Psoas muscle (tissue), 8 donors: ENCODE measurements around the gene DCC. TPM values are rescaled to one million over a fixed set of nuclear protein-coding genes. Genes with fewer than 3 reads are reported as not detected.

Source experiments
- ATAC-seq, 4 donors: fragments of 200-7000 bp; cut with Tn5 transposase; one replicate each; pipeline ENCODE4 v1.9.1; 2020; ENCODE audit warnings: moderate library complexity in 3 of 4, mild to moderate bottlenecking in 2 of 4
- DNase-seq, 2 donors: peaks; one replicate each; pipeline ENCODE4 v3.0.0-alpha.2; 2020
- H3K27ac ChIP-seq: fragments of 200-600 bp; one replicate; pipeline ENCODE4 v1.8.0; 2022
- H3K27me3 ChIP-seq, 3 donors: fragments of 200-600 bp in 1 of 3; one replicate each; pipeline versions ENCODE4 v1.6.1 to v1.8.0; 2013 to 2022; ENCODE audit warnings: low read length in 2 of 3, mild to moderate bottlenecking in 2 of 3, moderate library complexity in 1 of 3; ENCODE audit not compliant: insufficient read depth in 3 of 3
- H3K36me3 ChIP-seq, 2 donors: fragments of 200-600 bp in 1 of 2; one replicate each; pipeline versions ENCODE4 v1.6.1 to v1.8.0; 2013 to 2022; ENCODE audit warnings: low read depth in 1 of 2, mild to moderate bottlenecking in 1 of 2, moderate library complexity in 1 of 2; ENCODE audit not compliant: insufficient read depth in 1 of 2
- H3K4me1 ChIP-seq: fragments of 200-600 bp; one replicate; pipeline ENCODE4 v1.8.0; 2022
- H3K4me3 ChIP-seq: fragments of 200-600 bp; one replicate; pipeline ENCODE4 v1.8.0; 2022; ENCODE audit warnings: mild to moderate bottlenecking
- H3K9me3 ChIP-seq: fragments of 200-600 bp; one replicate; pipeline ENCODE4 v1.8.0; 2022
- CTCF ChIP-seq: fragments of 200-600 bp; IDR thresholded peaks from one replicate; pipeline ENCODE4 v1.8.0; 2022; ENCODE audit warnings: antibody characterized with exemption
- WGBS, 3 donors: extraction: QIAGEN DNeasy Blood & Tissue Kit; methylation state at CpG; one replicate each; pipeline versions ENCODE4 v1.1.6 to v1.1.7; 2013; 5-methylcytosine and 5-hydroxymethylcytosine counted together
- intact Hi-C, 2 donors: fragments of 100-400 bp; cut with DNase I; formaldehyde crosslinking; loops; one replicate each; pipeline versions ENCODE4 v1.11.0 to v1.14.2; 2022
- polyA plus RNA-seq, 3 donors: library from polyadenylated mRNA; stranded (reverse); fragments of 200-250 nt; gene quantifications; one replicate each; pipeline ENCODE4 v1.2.3, GENCODE V29; 2013
- total RNA-seq, 4 donors: library from RNA; stranded (reverse); fragmentation: NEBNext Ultra II Directional in 2 of 4; extraction: Animal tissue kit (Norgen Biotek cat#: 25700) in 2 of 4; gene quantifications; one replicate each; pipeline versions ENCODE4 v1.2.1 to v1.2.4, GENCODE V29; 2021 to 2023
- donor health status: healthy with polysubstance abuse.
- donor health status: DM: no; HTN: no; CAD: no; lungs with moderate emphysema.
- donor health status: Bipolar disorder and iron deficiency.
- donor health status: healthy.
- donor health status: DM: yes; HTN: yes; CAD: no.
- donor health status: DM: no; HTN: no; CAD: no.
- donor health status: DM: no; HTN: no; CAD: no.
- donor health status: DM: yes; HTN: yes; CAD: no.

The DCC gene
- total and polyA plus RNA-seq, 7 donors = 0.01 to 0.02 TPM; not detected in 5

- no peaks in the 10 kb centered on the region for H3K36me3 ChIP-seq
- no peak overlapping the region for H3K27ac ChIP-seq
- H3K9me3 ChIP-seq = no peaks in the 10 kb centered on the region
- no peak for DNase-seq
- H3K27me3 ChIP-seq = no peaks in the 10 kb centered on the region
- no peak for TF ChIP-seq CTCF
- intact Hi-C loops = loop anchor here in 1 of 2 donors (10.0 kb wide), 1 partner anchor 63 kb away; no protein-coding TSS in a partner anchor
- ATAC-seq = no peak
- no peaks in the 10 kb centered on the region for H3K4me1 ChIP-seq
- no peak overlapping the region for H3K4me3 ChIP-seq
- whole genome bisulfite sequencing, 3 donors = 40 to 54% (median 41%) methylated on average over 4 of the region's 4 CpGs
Measured at GRCh38 chr18:52682260-52682659, 342.3 kb downstream of the DCC start.

- DNase-seq (no peak), ATAC-seq (no peak)
- Histone ChIP-seq H3K36me3 (no peaks in the 10 kb centered on the region), H3K4me3 (no peak overlapping the region), H3K4me1 (no peaks in the 10 kb centered on the region), H3K27ac (no peak overlapping the region), H3K27me3 (no peaks in the 10 kb centered on the region), H3K9me3 (no peaks in the 10 kb centered on the region)
- intact Hi-C loops = loop anchor here in 1 of 2 donors (10.0 kb wide), 1 partner anchor 59 kb away; no protein-coding TSS in a partner anchor
- WGBS, 3 donors = 54 to 68% (median 59%) methylated on average over 1 of the region's 1 CpG
- TF ChIP-seq CTCF = no peak
Measured at GRCh38 chr18:52685316-52685715, 345.3 kb downstream of the DCC start.

- ATAC-seq (no peak), DNase-seq (no peak)
- intact Hi-C loops = no loop called here
- Histone ChIP-seq H3K36me3 (no peaks in the 10 kb centered on the region), H3K27ac (no peak overlapping the region), H3K4me1 (no peaks in the 10 kb centered on the region), H3K9me3 (no peaks in the 10 kb centered on the region), H3K27me3 (no peaks in the 10 kb centered on the region), H3K4me3 (no peak overlapping the region)
- no peak for TF ChIP-seq CTCF
Measured at GRCh38 chr18:52691841-52692240, 351.8 kb downstream of the DCC start.

- H3K36me3 ChIP-seq = no peaks in the 10 kb centered on the region
- no peak for TF ChIP-seq CTCF
- ATAC-seq = no peak
- H3K27me3 ChIP-seq = no peaks in the 10 kb centered on the region
- WGBS, 3 donors = 69 to 85% (median 73%) methylated on average over 1 of the region's 1 CpG
- intact Hi-C loops = no loop called here
- no peak for DNase-seq
- no peak overlapping the region for H3K27ac ChIP-seq
- H3K4me1 ChIP-seq = no peaks in the 10 kb centered on the region
- no peaks in the 10 kb centered on the region for H3K9me3 ChIP-seq
- H3K4me3 ChIP-seq = no peak overlapping the region
Measured at GRCh38 chr18:52694804-52695203, 354.8 kb downstream of the DCC start.

GRCh38 chr18:52700116-52700515 lies 360.1 kb downstream of the DCC start:
- ATAC-seq = no peak
- Histone ChIP-seq H3K9me3 (no peaks in the 10 kb centered on the region), H3K4me3 (no peak overlapping the region), H3K36me3 (no peaks in the 10 kb centered on the region), H3K4me1 (no peaks in the 10 kb centered on the region), H3K27ac (no peak overlapping the region), H3K27me3 (no peaks in the 10 kb centered on the region)
- 85 to 98% (median 90%) methylated on average over 9 of the region's 9 CpGs for WGBS, 3 donors
- DNase-seq = no peak
- intact Hi-C loops = no loop called here
- no peak for TF ChIP-seq CTCF
